GM19025 (cell line): ENCODE measurements around the gene NEO1.

Experiments used
- ATAC-seq: cut with Tn5 transposase; IDR thresholded peaks from one replicate; pipeline ENCODE4 v1.9.1; 2021; ENCODE audit warnings: mild to moderate bottlenecking, low read depth, moderate library complexity; ENCODE audit not compliant: unreplicated experiment

The NEO1 gene

GRCh38 chr15:73069109-73069508, 16.8 kb downstream of the NEO1 start:
- no peak for ATAC-seq

- ATAC-seq: no peak
Observed at GRCh38 chr15:73072894-73073293, 20.6 kb downstream of the NEO1 start.

GRCh38 chr15:73074241-73074640, 22.0 kb downstream of the NEO1 start:
- ATAC-seq: no peak

GRCh38 chr15:73075160-73075859, 23.0 kb downstream of the NEO1 start:
- no peak for ATAC-seq

GRCh38 chr15:73078291-73078690, 26.0 kb downstream of the NEO1 start:
- no peak for ATAC-seq

GRCh38 chr15:73078722-73079121, 26.5 kb downstream of the NEO1 start:
- no peak for ATAC-seq

- no peak for ATAC-seq
Observed at GRCh38 chr15:73079565-73079964, 27.3 kb downstream of the NEO1 start.

GRCh38 chr15:73081321-73081958, 29.2 kb downstream of the NEO1 start:
- no peak for ATAC-seq

- no peak for ATAC-seq
Observed at GRCh38 chr15:73082812-73083211, 30.5 kb downstream of the NEO1 start.

GRCh38 chr15:73087098-73087497, 34.8 kb downstream of the NEO1 start:
- no peak for ATAC-seq

GRCh38 chr15:73105064-73105463, 52.8 kb downstream of the NEO1 start:
- no peak for ATAC-seq

GRCh38 chr15:73108676-73109075, 56.4 kb downstream of the NEO1 start:
- ATAC-seq: no peak

GRCh38 chr15:73109765-73110164, 57.5 kb downstream of the NEO1 start:
- ATAC-seq: no peak

GRCh38 chr15:73110201-73110600, 57.9 kb downstream of the NEO1 start:
- ATAC-seq: no peak

- ATAC-seq: no peak
Observed at GRCh38 chr15:73114064-73114463, 61.8 kb downstream of the NEO1 start.

GRCh38 chr15:73116164-73116563, 63.9 kb downstream of the NEO1 start:
- ATAC-seq: no peak

- no peak for ATAC-seq
Observed at GRCh38 chr15:73118055-73118454, 65.8 kb downstream of the NEO1 start.

- ATAC-seq: no peak
Observed at GRCh38 chr15:73119478-73119877, 67.2 kb downstream of the NEO1 start.

GRCh38 chr15:73120269-73120668, 68.0 kb downstream of the NEO1 start:
- no peak for ATAC-seq

GRCh38 chr15:73125219-73125618, 73.0 kb downstream of the NEO1 start:
- ATAC-seq: no peak

- ATAC-seq: no peak
Observed at GRCh38 chr15:73127302-73127936, 75.2 kb downstream of the NEO1 start.

- no peak for ATAC-seq
Observed at GRCh38 chr15:73130830-73131229, 78.6 kb downstream of the NEO1 start.
